ENCODE measurements around the gene OGT. TPM values are rescaled to one million over a fixed set of nuclear protein-coding genes. Genes with fewer than 3 reads are reported as not detected.
"Not testable (repeated sequence)": the region's sequence is repeated elsewhere in the genome, so short reads cannot be mapped to it uniquely, and the experiment has no call there.

The OGT gene
- polyA plus RNA-seq, 3 donors: 185 to 346 (median 219) TPM

DNA sequence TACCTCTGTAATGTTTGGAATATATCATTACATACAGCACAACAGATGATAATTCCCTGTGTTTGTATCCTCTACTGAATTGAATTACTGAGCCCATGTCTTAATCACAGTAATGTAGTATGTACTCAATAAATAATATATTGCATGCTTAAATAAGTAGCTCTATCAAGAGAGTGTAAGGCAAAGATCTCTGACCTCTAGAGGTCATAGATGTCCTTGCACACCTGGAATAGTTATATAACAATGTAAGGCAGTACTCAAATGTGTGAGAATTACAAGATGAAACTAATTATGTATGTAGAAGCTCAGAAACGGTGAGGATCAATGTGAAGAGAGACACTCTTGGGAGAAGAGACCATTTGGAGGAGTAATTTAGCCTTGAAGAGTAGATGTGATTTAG, 31.0 kb downstream of the OGT start:
- no peak for DNase-seq (ENCODE audit: extremely low read depth in 1 of 11, low read depth in 9 of 11, low spot score in 4 of 11)

DNA sequence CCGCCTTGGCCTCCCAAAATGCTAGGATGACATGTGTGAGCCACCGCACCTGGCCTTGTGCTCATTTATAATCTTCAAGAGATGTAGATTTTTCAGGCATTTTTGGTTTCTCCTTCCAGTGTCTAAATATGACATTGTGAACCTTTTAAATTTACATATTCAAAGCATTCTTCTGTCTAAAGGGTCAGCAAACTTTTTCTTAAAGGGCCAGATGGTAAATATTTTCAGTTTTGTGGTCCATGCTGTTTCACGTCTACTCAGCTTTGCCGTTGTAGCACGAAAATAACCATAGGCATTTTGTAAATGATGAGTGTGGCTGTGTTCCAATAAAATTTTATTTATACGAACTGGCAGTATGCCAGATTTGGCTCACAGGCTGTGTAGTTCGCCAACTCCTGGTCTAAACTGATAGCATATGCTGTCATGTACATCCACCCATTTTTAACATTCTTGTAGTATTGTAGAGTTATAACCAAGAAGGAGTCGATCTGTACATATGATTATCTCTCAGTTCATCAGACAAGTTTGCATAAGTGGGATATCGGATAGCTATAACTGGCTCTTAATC, 32.7 kb downstream of the OGT start:
- DNase-seq (ENCODE audit: extremely low read depth in 1 of 11, low read depth in 9 of 11, low spot score in 4 of 11): no peak

DNA sequence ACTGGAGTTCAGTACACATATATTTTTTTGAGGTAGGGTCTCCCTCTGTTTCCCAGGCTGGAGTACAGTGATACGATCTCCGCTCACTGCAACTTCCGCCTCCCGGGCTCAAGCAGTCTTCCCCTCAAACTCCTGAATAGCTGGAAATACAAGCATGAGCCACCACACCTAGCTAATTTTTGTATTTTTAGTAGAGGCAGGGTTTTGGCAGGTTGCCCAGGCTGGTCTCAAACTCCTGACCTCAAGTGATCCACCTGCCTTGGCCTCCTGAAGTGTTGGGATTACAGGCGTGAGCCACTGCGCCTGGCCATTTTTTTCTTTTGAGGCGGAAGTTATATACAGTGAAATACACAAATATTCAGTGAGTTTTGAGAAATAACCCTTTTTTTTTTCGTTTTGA, 38.5 kb downstream of the OGT start:
- not testable (repeated sequence) for DNase-seq (ENCODE audit: extremely low read depth in 1 of 11, low read depth in 9 of 11, low spot score in 4 of 11)

DNA sequence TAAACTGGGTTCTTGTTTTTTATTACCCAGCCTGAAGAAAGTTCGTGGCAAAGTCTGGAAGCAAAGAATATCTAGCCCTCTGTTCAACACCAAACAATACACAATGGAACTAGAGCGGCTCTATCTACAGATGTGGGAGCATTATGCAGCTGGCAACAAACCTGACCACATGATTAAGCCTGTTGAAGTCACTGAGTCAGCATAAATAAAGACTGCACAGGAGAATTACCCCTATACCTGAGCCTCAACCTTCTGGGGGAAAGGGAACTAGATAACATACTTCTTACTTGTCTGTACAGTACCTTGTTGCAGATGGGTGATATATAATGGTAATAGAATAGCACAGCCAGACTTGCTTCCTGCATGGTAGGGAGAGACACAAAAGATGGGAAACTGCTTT, 40.7 kb downstream of the OGT start:
- no peak for DNase-seq (ENCODE audit: extremely low read depth in 1 of 11, low read depth in 9 of 11, low spot score in 4 of 11)

DNA sequence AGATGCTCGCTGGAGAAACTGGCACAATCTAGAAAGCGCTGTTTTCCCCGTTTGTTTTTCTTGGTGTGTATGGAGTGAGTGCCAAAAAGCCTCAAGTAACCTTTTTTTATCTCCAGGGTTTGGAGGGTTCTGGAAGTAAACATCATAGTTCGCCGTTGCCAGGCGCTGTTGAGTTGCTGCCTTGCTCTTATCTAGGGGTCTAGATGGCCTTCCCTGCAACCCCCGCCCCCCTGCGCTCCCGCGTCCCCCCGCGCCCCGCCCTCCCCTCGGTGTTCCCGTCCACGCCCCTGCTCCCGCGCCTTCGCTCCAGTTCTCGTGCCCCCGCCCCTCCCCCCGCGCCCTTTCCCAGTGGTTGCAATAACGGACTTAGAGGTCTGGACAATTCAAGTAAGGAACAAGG, 44.8 kb downstream of the OGT start:
- no peak for DNase-seq (ENCODE audit: extremely low read depth in 1 of 11, low read depth in 9 of 11, low spot score in 4 of 11)

DNA sequence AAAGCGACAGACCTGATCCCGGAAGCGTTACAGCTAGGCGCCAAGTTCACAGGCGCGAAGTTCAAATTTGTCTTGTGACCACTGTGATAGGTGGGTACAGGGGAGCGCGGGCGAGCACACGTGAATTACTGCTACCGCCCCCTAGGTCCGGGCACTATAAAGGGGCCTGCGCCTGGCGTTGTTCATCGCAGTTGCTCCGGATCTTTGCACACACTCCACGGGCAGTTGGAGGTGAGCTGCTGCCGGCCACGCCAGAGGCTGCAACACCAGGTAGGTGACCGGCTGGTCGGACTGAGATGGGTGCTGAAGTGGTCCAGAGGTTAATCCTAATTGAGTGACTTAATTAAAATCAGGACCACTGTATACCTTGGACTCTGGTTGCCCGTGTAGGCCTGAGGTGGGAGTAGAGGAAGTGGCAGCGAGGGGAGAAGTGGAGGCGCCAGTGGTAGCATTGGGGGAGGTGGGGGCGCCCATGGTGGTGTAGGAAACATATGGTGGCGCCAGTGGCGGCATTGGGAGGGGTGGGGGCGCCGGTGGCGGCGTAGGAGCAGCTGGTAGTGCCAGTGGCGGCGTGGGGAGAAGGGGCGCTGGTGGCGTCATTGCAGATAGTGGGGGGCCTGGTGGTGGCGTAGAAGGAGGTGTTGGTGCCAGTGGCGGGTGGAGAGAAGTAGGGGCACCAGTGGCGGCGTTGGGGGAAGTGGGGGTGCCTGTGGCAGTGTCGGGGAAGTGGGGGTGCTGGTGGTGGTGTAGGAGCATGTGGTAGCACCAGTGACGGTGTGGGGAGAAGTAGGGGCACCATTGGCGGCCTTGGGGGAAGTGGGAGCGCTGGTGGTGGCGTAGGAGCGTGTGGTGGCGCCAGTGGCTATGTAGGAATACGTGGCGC, 45.6 kb downstream of the OGT start, which contains the start of gene GCNA:
TSS of gene GCNA (plus strand) at position 185 of the 883 bp plus-strand sequence. CDS start 2,385 bp downstream, outside the sequence.
- DNase-seq (ENCODE audit: extremely low read depth in 1 of 11, low read depth in 9 of 11, low spot score in 4 of 11): no peak

DNA sequence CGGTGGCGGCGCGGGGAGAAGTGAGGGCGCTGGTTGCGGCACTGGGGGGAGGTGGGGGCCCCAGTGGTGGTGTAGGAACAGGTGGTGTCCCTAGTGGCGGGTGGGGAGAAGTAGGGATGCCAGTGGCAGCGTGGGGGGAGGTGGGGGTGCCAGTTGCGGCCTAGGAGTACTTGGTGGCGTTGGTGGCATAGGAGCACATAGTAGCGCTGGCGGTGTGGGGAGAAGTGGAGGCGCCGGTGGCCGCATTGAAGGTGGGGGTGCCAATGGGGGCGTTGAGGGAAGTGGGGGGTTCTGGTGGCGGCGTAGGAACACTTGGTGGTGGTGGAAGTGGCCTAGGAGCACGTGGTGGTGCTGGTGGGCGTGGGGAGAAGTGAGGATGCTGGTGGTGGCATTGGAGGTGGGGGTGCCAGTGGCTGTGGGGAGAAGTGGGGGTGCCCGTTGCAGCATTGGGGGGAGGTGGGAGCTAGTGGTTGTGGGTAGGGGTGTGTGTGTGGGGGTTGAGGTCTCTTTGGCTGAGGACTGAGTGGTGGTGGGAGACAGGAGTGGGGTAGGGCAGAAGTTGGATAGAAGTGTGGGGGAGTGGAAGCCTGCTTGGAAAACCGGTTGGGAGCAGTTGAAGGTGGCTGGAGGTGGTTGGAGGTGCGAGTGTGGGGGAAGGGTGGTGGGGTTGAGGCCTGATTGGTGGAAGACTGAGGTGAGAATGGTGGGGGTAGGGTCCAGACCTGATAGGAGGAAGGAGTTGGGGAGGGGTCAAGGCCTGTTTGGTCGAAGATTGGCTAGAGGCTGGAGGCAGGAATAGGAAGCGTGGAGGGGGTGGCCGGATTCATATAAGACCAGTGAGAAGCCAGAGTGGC, 46.5 kb downstream of the OGT start:
- no peak for DNase-seq (ENCODE audit: extremely low read depth in 1 of 11, low read depth in 9 of 11, low spot score in 4 of 11)

DNA sequence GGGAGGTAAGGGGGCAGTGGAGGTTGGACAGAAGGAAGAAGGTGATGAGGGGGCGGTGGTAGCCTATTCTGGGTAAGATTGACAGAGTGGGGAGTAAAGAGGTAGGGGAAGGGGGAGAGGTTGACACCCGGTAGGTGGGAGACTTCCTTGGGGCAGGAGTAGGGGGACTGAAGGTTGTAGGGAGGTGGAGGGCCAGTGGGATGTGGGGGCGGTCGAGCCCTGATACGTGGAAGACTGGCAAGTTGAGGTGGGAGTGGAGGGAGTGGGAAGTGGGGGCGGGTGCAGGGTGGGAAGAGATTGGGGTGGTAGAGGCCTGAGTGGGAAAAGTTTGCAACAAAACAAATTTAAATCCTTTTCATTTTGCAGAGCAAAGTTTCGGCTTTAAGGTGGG, 47.1 kb downstream of the OGT start:
- DNase-seq (ENCODE audit: extremely low read depth in 1 of 11, low read depth in 9 of 11, low spot score in 4 of 11): no peak

DNA sequence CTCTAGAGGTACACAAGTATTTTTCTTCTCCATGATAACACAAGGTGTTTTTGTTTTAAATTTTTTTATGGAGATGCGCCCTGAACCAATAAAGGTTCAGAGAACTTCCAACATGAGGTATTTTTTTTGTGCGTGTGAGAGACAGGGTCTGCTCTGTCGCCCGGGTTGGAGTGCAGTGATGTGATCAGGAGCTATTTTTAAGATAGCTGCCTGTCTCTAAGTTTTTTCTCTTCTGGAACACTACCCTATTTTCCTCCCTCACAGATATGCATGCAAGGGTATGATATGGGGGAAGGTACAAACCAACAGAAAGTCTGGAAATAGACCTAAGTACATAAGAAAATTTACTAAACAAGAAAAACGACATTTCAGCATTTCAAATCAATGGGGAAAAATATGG, 48.3 kb downstream of the OGT start:
- DNase-seq (ENCODE audit: extremely low read depth in 1 of 11, low read depth in 9 of 11, low spot score in 4 of 11): no peak

DNA sequence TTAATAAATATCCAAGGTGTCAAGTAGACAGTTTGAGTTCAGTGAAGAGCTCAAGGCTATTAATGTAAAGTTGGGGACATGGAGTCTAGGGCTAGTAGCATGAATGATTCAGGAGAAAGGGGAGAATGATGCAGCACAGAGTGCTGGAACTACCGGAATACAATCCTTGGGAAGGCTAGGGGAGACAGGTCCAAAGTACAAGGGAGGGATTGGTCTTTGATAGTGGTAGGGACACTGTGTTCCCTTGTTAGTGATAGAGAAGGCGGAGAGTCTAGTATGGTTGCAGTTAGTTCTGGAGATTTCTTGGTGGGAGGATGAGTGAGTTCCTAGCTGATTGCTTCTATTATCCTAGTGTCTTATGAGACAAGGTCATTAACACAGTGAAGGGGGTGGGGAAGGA, 54.0 kb downstream of the OGT start:
- no peak for DNase-seq (ENCODE audit: extremely low read depth in 1 of 11, low read depth in 9 of 11, low spot score in 4 of 11)

DNA sequence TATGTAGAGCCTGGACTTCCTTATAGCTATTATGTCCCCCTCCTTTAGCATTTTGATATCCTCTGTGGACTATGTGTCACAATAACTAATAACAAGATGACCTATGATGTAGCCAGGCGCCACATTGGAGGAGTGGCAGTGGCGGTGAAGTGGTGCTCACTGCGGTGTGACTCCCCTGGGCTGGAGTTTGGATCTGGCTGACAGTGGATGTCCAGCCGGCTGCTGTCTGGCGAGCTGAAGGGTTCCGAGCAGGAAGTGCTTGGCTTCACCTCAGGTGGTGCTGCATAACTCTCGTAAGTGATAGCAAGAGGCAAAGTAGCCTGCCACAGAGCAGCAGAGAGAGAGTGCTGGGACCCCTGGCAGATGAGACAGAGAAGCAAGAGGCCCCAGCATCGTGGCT, 60.3 kb downstream of the OGT start:
- DNase-seq (ENCODE audit: extremely low read depth in 1 of 11, low read depth in 9 of 11, low spot score in 4 of 11): not testable (repeated sequence)

DNA sequence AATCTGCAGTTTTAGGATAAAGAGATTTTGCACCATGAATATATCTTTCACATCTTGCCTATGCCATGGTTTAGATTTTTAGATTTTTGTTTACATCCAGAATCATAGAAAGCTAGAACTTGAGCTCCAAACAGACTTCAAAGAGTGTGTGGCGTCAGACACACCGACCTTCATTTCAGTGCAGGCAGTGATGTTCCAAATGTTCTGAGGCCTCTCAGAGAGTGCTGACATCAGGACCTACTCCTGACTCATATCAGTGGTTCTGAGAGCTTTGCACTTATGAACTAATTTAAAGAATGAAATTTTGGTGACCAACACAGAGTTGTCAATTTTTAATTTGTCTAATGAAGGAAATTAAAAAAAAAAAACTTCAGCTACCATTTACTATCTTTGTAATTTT, 67.1 kb downstream of the OGT start:
- no peak for DNase-seq (ENCODE audit: extremely low read depth in 1 of 11, low read depth in 9 of 11, low spot score in 4 of 11)

DNA sequence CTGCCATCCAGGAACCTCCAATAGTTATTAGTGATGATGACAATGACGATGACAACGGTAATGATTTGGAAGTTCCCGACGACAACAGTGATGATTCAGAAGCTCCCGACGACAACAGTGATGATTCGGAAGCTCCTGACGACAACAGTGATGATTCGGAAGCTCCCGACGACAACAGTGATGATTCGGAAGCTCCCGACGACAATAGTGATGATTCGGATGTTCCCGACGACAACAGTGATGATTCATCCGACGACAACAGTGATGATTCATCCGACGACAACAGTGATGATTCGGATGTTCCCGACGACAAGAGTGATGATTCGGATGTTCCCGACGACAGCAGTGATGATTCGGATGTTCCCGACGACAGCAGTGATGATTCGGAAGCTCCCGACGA, 70.7 kb downstream of the OGT start:
- DNase-seq (ENCODE audit: extremely low read depth in 1 of 11, low read depth in 9 of 11, low spot score in 4 of 11): no peak

DNA sequence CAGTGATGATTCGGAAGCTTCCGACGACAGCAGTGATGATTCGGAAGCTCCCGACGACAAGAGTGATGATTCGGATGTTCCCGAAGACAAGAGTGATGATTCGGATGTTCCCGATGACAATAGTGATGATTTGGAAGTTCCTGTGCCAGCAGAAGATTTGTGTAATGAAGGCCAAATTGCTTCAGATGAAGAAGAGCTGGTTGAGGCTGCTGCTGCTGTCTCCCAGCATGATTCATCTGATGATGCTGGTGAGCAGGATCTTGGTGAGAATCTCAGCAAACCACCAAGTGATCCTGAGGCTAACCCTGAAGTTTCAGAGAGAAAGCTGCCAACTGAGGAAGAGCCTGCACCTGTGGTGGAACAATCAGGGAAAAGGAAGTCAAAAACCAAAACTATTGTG, 71.2 kb downstream of the OGT start:
- no peak for DNase-seq (ENCODE audit: extremely low read depth in 1 of 11, low read depth in 9 of 11, low spot score in 4 of 11)

DNA sequence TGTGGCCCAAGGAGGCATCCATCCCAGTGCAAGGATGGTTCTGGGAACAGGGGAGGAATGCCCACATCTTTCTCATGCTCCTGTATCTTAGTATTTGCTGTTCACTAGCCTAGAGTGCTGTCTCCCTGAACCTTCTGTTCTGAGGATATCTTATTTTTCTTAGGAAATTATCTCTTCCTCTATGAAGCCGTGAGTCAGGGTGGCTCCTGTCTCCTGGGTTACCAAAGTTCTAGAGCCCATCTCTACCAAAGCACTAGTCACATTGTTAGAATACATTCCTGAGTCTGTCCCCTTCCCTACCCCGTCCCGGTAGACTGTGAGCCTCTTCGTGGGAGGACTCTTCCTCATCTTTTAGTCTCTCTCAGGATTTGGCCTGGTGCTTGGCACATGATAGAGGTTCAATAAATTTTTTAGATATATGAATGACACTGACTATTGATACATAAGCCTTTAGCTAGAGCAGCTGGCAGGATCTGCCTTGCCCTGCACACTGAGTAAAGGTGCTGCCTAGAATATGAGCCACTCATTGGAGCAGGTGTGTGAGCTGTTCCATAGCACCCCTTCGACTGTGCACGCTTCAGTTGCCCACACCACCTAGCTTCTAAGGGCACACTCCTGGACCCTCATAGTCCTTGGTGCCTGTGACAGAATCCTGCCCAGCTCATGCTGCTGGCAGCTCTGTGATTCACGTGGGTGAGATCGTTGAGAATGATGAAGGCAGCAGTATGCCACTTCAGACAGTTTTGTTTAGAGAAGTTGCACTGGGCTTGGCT, 72.1 kb downstream of the OGT start:
- no peak for DNase-seq (ENCODE audit: extremely low read depth in 1 of 11, low read depth in 9 of 11, low spot score in 4 of 11)

DNA sequence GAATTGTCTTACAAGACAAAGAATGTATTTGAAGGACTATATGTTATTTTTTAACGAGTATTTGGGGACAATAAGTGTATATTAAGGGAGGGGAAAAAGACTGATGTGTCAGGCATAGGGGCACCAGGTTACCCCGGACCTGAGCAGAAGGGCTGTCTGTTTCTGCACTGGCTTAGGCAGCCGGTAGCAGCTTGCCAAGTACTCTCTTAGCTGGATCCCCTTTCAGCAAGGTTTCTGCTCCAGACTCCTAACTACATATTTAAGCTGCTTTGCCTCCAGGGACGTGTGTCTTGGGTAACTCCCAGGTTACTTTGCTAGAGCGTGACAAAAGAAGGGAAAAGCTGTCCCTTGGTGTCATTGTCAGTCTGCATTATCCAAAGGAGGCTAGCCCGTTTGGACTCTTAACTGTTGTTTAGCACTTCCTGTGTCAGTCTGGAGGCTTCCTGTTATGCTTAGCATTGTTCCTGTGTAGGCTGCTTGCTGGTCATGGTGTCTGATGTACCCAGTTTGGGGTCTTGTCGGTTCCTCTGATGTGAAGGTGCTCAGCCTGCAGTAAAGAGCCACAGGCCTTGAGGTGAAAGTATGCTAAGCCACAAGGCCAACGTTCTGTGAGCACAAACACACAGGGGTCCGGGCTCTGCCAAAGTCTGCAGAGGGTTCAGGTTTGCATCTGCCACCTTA, 73.8 kb downstream of the OGT start:
- no peak for DNase-seq (ENCODE audit: extremely low read depth in 1 of 11, low read depth in 9 of 11, low spot score in 4 of 11)

DNA sequence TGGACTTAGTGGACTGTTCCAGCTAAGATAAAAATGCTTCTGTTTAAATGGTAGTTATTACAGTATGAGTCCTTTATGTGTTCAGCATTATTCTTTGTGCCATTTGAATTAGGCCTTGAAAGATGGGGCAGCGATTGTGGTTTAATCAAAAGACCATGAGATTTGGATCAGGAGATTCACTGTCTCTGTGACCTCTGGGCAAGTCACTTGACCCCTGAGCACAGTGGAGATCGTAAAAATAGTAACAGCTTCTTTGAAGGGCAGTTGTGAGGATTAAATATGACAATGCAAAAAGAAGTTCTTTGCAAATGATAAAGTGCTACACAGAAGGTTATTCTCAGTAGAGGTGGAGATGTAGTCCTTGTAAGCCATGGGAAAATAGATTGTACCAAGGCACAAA, 74.6 kb downstream of the OGT start:
- no peak for DNase-seq (ENCODE audit: extremely low read depth in 1 of 11, low read depth in 9 of 11, low spot score in 4 of 11)

DNA sequence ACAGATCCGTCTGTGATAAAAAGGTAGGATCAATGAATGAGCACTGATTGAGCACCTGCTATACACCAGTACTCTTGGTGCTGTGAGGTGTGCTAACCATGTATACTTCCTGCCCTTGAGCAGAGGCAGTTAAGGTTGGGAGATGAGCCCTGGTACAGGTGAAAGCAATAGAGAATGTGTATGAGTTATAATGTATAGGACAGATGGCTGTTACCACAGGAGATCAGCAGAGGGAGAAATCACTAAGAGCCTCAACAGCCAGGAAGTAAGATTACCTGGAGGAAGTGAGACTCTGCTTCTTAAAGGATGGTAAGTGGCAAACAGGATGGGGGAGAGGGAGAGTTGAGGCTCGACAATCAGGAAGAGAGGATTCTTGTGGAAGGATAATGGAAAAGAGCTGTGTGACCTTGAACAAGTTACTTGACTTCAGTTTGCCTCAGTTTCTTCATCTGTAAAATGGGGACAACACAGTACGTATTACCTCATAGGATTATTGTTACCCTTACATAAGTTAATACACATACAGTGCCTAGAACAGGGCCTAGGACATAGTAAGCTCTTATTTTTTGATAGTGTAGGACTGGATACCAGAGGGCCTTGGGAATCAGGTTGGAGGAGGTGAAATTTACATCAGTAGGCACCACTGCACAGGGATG, 76.3 kb downstream of the OGT start:
- no peak for DNase-seq (ENCODE audit: extremely low read depth in 1 of 11, low read depth in 9 of 11, low spot score in 4 of 11)

Data from renal cortex interstitium (tissue), 11 donors.